HG02938 (cell line): Measurements from ENCODE around the gene PRPF6.
"Not testable (repeated sequence)": the region's sequence is repeated elsewhere in the genome, so short reads cannot be mapped to it uniquely, and the experiment has no call there.

Experiments
- ATAC-seq: cut with Tn5 transposase; IDR thresholded peaks from one replicate; pipeline ENCODE4 v1.9.1; 2021; ENCODE audit warnings: mild to moderate bottlenecking, moderate library complexity; ENCODE audit not compliant: unreplicated experiment

PRPF6 gene

DNA sequence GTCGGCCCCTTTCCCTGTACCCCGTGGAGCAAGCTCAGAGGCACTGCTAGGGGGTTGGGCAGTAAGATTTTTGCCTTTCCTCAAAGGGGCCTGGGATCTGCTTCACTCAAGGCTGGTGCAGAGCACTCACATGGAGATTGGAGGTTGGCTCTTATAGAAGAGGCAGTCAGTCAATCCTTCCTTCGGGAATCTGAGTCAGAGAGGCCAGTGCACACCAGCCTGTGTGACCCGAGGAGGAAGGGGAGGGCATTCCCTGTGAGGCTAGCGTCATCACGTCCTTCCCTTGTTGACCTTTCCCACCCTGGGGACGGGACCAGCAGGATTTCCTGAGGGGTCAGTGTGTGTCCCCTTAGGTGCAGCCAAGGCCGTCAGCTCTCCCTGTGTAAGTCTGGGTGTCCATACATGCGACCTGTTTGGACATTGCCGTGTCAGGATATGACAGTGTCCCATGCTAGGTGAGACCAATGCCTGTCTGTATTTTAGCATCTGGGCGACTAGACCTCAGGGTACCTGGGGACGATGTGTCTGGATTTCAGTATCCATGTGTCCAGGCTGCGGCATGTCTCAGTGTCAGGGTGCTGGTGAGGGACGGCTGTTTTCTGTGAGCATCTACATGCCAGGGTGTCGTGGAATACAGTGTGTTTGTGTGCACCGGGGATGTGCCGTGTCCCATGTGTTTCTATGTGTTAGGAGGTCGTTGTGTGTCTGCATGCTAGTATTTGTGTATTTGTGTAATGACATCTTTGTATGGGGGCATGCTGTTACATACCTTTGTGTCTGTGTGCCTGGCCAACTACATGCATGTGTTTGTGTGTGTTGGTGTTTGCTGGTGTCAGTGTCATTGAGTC lies 8.4 kb upstream of the PRPF6 start:
- ATAC-seq: no peak

GRCh38 chr20:63973160-63973479 lies 7.8 kb upstream of the PRPF6 start:
- ATAC-seq: no peak

DNA sequence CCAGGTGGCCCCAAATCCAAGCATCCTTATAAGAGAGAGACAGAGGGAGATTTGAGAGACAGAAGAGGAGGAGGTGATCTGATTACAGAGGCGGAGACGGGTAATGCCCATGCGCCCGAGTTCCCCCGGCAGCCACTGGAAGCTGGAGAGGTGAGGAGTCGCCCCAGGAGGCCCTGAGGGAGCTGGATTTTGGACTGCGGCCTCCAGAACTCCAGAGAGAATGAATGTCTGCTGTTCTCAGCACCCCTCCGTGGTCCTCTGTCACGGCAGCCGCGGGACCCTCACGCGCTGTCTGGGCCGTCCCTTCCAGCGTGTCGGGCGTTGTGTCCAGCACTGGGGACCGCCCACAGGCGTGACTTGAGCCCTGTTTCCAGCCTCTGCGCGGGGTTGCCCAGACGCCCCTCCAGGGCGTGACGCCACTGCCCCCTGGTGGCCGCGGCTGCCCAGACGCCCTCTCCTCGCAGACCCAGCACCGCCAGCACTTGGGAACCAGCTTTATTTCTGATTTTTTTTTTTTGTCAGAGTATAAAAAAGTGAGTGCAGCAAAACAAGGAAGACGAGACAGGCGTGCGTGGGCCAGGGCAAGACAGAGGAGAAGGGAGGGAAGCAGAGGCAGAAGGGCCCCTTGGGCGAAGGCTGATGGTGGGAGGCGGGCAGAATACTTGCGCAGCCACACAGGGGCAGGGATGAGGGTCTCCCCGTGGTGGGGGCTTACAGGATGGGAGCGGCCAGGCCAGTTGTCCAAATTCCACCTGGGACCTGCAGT lies 7.1 kb upstream of the PRPF6 start:
- ATAC-seq: no peak

DNA sequence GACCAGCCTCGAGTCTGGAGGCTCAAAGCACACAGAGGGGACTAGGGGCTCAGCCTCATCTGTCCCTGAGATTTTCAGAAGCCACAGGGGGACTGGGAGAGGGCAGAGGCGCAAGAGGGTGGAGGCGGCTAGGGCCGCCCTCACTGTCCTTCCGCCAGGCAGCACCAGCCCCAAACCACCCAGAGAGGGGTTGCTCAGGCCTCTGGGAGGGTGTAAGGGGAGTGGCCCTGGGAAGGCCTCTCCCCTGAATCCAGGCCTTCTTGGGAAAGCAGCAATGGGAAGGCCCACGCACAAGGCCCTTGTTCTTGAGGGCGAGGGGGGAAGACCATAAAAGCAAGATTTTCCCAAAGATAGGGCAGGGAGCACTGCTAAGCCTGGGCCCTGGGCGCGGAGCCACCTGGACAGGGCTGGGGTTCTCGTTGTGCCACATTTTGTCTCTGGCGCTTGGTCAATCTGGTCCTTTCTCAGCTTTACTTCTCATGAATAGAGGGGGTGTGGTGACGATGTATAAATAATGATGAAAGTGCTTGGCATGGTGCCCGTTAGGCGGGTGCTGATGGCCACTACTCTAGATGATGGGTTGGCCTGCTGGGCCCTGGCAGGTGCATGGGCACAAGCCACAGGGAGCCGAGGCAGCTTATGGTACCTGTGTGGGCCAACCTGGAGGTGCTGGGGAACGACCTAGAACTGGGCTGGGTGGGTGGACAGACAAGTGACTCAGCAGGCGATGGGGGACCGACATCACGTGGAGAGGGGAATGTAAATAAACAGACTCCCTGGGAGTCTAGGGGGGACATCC lies 6.3 kb upstream of the PRPF6 start:
- ATAC-seq: no peak

DNA sequence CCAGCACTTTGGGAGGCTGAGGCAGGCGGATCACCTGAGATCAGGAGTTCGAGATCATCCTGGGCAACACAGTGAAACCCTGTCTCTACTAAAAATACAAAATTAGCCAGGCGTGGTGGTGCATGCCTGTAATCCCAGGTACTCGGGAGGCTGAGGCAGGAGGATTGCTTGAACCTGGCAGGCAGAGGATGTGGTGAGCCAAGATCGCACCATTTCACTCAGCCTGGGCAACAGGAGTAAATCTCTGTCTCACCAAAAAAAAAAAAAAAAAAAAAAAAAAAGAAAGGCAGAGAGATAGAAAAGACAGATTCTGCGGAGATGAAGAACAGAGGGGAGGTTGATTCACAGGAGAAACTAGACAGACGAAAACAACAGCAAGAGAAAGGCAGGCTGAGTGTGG lies 4.4 kb upstream of the PRPF6 start:
- not testable (repeated sequence) for ATAC-seq

DNA sequence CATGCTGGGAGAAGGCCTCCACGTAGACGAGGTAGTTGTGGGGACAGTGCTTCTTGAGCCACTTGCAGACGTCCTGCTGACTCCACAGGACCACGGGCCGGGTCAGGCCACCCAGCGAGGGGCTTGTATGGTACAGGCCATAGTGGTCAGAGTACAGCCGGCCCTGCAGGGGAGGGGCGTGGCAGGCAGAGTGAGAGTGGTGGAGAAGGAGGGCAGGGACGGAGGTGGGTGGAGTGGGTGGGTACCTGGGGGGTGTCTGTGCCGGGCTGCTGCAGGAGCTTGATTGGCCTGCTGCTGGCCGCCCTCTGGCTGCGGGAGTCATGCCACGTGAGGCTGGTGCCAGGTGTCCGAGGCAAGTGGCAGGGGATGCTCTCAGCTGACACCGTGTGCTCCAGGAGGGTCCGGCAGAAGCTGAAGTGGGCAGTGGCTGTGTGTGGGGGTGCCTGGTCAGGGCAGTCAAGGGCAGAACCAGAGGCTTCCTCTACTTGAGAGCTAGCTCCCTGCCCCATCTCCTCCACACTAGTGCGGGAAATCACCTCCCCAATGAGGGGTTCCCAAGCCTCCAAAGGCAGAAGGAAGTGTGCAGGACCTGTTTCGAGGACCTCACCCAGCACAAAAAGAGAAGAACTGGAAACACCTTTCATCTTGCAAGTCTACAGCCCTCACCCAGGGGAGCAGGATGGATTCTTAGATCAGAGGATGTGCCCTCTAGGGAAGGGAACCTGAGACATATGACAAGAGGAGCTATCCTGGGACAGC lies 3.8 kb upstream of the PRPF6 start:
- no peak for ATAC-seq

GRCh38 chr20:63977739-63978276 lies 3.1 kb upstream of the PRPF6 start:
- no peak for ATAC-seq

GRCh38 chr20:63978319-63979228 lies 2.4 kb upstream of the PRPF6 start:
- no peak for ATAC-seq

- ATAC-seq: no peak
Measured at GRCh38 chr20:63979229-63979556, 1.7 kb upstream of the PRPF6 start.

DNA sequence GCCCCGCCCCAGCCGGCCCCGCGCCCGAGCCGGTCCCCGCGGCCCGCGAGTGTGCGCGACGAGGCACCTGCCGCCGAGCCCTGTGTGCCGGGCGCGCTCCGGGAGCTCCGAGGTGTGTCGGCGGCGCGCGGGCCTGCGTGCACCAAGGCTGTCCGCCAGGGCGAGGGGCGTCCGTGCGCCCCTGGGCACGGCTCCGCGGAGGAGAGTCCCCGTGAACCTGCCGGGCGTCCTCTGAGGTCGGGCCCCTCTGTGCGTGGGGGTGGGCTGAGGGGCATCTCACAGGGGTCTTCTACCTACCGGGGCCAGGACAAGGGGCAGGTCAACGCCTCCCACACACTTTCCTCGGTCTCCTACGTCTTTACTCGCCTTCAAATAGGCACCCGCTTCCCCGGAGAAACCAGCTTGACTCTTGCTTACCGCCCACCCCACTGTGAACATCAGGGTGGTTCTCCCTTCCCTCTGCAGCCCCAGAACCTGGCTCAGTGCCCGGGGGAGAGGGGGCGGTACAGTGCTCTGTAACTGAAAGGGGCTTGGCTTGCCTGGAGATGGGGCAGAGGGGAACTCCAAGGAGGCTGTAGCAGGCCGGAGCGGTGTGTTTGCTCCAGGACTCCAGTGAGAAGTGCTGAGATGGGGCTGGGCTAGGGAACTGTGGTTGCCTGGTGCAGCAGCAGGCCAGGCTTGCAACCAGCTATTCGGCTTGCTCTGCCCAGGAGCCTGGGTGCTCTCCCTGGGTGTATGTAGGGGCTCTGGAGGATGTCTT lies 1.2 kb upstream of the PRPF6 start, which contains the start of gene SAMD10:
Gene SAMD10 (minus strand): TSS at position 86 of the 760 bp plus-strand sequence. CDS start 175 bp downstream, outside the sequence.
- ATAC-seq: no peak

DNA sequence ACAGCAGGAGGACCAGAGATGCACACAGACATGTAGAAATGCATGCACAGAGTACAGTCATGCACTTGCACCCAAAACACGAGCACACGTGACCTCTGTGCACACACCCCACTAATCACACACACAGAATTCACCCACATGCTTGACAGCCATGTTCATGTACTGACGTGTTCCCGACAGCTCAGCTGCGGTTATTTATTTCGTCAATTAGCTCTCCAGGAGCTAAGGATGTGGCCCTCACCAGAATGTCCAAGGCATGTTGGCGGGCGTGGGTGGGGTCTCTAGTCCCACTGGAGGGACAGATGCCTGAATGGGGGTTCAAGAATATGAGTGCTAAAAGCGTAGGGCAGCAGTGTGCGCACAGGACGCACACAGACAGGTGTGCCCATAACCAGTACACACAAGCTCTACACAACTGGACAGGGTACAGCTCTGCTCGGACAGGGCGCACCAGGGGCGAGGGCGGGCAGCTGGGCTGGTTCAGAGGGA lies 571 bp upstream of the PRPF6 start:
- no peak for ATAC-seq

GRCh38 chr20:63982937-63983336 lies 2.0 kb downstream of the PRPF6 start:
- no peak for ATAC-seq

DNA sequence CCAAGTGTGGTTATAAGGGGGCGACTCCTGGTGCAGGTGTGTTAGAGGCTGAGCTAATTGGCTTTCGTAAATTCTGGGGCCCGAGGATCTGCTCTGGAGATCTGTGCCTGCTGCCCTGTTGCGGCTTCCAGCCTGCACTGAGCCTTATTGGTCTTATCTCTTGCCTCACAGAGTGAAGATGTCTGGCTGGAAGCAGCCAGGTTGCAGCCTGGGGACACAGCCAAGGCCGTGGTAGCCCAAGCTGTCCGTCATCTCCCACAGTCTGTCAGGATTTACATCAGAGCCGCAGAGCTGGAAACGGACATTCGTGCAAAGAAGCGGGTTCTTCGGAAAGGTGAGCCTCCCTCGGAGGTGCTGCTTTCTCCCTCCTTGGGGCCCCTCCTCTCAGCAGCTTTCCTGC lies 20.0 kb downstream of the PRPF6 start:
- no peak for ATAC-seq

GRCh38 chr20:64001607-64002011 lies 20.7 kb downstream of the PRPF6 start:
- ATAC-seq: no peak

DNA sequence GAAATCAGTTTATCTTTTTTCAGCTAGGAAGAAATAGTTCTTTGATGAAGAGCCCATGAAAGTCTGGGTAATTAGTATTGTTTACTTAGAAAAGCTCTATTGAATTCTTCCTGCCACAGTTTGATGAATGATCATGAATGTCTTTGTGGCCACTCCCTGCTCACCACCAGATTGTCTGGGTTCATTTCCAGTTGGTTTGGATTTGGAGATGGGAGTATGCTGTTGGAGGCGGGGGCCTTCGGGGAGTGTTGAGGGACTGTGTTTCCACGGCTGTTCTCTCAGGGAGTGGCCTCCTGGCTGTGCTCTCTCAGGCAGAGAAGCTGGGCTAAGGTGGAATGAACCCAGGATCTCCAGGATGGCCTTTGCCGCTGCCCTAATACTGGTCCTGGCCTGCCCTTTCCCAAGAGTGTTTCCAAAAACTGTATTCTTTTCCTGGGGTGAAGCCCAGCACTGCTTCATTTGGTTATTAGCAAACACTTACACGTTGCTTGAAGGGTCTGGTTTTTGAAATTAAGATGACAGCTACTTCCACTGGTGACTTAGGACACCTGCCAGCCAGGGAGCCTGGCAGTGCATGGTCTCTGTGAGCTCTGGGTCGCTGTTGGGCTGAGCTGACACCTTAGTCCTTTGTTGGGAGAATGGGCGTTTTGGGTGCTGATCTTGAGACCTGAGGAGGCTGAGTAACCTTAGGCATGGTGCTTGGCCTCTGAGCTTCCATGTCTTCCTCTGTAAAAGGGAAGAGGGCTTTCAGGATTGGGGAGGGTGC lies 23.2 kb downstream of the PRPF6 start:
- no peak for ATAC-seq

DNA sequence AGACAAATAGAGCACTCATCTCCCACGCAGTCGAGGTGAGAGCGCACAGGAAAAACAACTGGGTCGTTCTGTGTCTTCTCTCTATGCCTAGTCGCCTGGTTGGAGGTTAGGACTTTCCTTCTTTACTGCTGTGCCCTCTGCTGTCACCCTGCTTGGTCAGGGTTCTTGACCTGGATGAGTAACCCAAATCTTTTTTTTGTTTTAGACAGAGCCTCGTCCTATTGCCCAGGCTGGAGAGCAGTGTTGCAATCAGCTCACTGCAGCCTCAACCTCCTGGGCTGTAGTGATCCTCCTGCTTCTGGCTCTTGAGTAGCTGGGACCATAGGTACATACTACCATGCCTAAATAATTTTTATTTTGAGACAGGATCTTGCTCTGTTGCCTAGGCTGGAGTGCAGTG lies 24.5 kb downstream of the PRPF6 start:
- ATAC-seq: no peak

DNA sequence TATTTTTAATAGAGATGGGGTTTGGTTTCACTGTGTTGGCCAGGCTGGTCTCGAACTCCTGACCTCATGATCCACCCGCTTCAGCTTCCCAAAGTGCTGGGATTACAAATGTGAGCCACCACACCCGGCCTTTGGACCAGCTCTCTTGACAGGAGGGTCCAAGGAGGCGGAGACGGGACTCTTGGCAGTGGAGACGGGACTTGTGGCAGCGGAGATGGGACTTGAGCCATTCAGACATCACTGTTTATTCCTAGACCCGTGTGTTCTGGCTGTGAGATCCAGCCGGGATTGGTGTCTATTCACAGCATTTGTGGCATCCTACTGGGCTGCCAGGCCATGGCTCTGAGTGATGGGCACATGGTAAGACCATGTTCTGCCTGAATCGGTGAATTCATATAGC lies 25.6 kb downstream of the PRPF6 start:
- no peak for ATAC-seq

- no peak for ATAC-seq
Measured at GRCh38 chr20:64006902-64007301, 26.0 kb downstream of the PRPF6 start.
